Keratinocyte (primary cell): ENCODE measurements around the gene CLK4. TPM values are rescaled to one million over a fixed set of nuclear protein-coding genes. Genes with fewer than 3 reads are reported as not detected.

Experiments
- DNase-seq: peaks from one replicate; pipeline ENCODE4 v3.0.0-alpha.2; 2011; ENCODE audit warnings: low read depth, missing footprints, low spot score
- FAIRE-seq: peaks from 2 replicates; lab custom pipeline; 2011; peaks lifted over from hg19 to GRCh38; lab: Jason Lieb, UNC
- H2AFZ ChIP-seq: 2 replicates; pipeline ENCODE4 v1.6.0; 2012; ENCODE audit warnings: low read length, control low read depth, inconsistent platforms; ENCODE audit not compliant: control insufficient read depth
- H3K27ac ChIP-seq: 2 replicates; pipeline ENCODE4 v1.5.1; 2011; ENCODE audit warnings: low read length; ENCODE audit not compliant: control insufficient read depth, insufficient read depth
- H3K27me3 ChIP-seq: 3 replicates; pipeline ENCODE4 v1.6.0; 2011; ENCODE audit warnings: low read length; ENCODE audit not compliant: control insufficient read depth, insufficient read depth; ENCODE audit errors: extremely low read depth
- H3K36me3 ChIP-seq, 2 experiments: 2 replicates in 1 of 2; 3 replicates in 1 of 2; pipeline ENCODE4 v1.5.1; 2011; ENCODE audit warnings: low read length in 2 of 2, mild to moderate bottlenecking in 1 of 2; ENCODE audit not compliant: control insufficient read depth in 2 of 2, insufficient read depth in 2 of 2; ENCODE audit errors: extremely low read depth in 1 of 2
- H3K4me1 ChIP-seq: 3 replicates; pipeline ENCODE4 v1.5.1; 2011; ENCODE audit warnings: low read length; ENCODE audit not compliant: control insufficient read depth, insufficient read depth; ENCODE audit errors: extremely low read depth
- H3K4me2 ChIP-seq: 3 replicates; pipeline ENCODE4 v1.6.0; 2011; ENCODE audit warnings: low read depth, low read length; ENCODE audit not compliant: control insufficient read depth, insufficient read depth; ENCODE audit errors: extremely low read depth
- H3K4me3 ChIP-seq, 3 experiments: fragments of 200-600 bp in 1 of 3; sonication (generic) in 1 of 3; 2 replicates in 2 of 3; 3 replicates in 1 of 3; pipeline ENCODE4 v1.5.1; 2011 to 2016; ENCODE audit warnings: low read length in 3 of 3, mild to moderate bottlenecking in 3 of 3, control low read depth in 2 of 3, inconsistent platforms in 1 of 3, low read depth in 1 of 3, mixed read lengths in 1 of 3, mixed run types in 1 of 3, moderate library complexity in 1 of 3; ENCODE audit not compliant: control insufficient read depth in 2 of 3, insufficient read depth in 2 of 3; ENCODE audit errors: extremely low read depth in 1 of 3
- H3K79me2 ChIP-seq: 2 replicates; pipeline ENCODE4 v1.6.0; 2012; ENCODE audit warnings: low read length; ENCODE audit not compliant: control insufficient read depth, insufficient read depth
- H3K9ac ChIP-seq: 3 replicates; pipeline ENCODE4 v1.6.0; 2011; ENCODE audit warnings: low read length; ENCODE audit not compliant: control insufficient read depth, insufficient read depth; ENCODE audit errors: extremely low read depth
- H3K9me1 ChIP-seq: 3 replicates; pipeline ENCODE4 v1.6.0; 2011; ENCODE audit warnings: low read length; ENCODE audit not compliant: control insufficient read depth, insufficient read depth; ENCODE audit errors: extremely low read depth
- H3K9me3 ChIP-seq: 2 replicates; pipeline ENCODE4 v1.5.1; 2012; ENCODE audit warnings: low read depth, low read length; ENCODE audit not compliant: control insufficient read depth
- H4K20me1 ChIP-seq: 3 replicates; pipeline ENCODE4 v1.6.0; 2011; ENCODE audit warnings: low read length; ENCODE audit not compliant: control insufficient read depth, insufficient read depth; ENCODE audit errors: extremely low read depth
- CTCF ChIP-seq, 3 experiments: IDR thresholded peaks in 1 of 3; conservative IDR thresholded peaks in 1 of 3; optimal IDR thresholded peaks in 1 of 3; 2 replicates in 2 of 3; 3 replicates in 1 of 3; pipeline versions ENCODE3 to v1.5.1; 2011; ENCODE audit warnings: low read length in 3 of 3, mild to moderate bottlenecking in 3 of 3, moderate library complexity in 2 of 3, control low read depth in 1 of 3, inconsistent platforms in 1 of 3; ENCODE audit not compliant: insufficient read depth in 2 of 3; ENCODE audit errors: extremely low read depth in 1 of 3
- EZH2 ChIP-seq: IDR thresholded peaks from one replicate; pipeline ENCODE4 v1.6.1; 2012; ENCODE audit warnings: inconsistent platforms, mild to moderate bottlenecking, low read length, moderate library complexity
- dilution Hi-C: fragments of 300-500 bp; cut with MboI; formaldehyde crosslinking; loops from one replicate; pipeline ENCODE4 v1.7.0; 2020; ENCODE audit warnings: low sequenced_read_pairs; ENCODE audit not compliant: extremely low pct_ligation_motif_present
- polyA plus RNA-seq, 5 experiments: library from polyadenylated mRNA; depleted of rRNA in 3 of 5; stranded (reverse) in 3 of 5; stranded (forward) in 1 of 5; unstranded in 1 of 5; fragments of >200 nt; gene quantifications; 1 replicate in 1 of 5; 2 replicates in 3 of 5; 3 replicates in 1 of 5; pipeline versions ENCODE4 v1.2.1 to v1.2.3, GENCODE V29; 2011 to 2012; ENCODE audit warnings: missing spikeins in 2 of 5, low read depth in 1 of 5, low replicate concordance in 1 of 5

CLK4 gene
- polyA plus RNA-seq, 1 donor (not counting 4 experiments of a cell fraction or from before 2014, with no cell fraction given): 17.3 TPM

GRCh38 chr5:178582291-178582690, 44.6 kb downstream of the CLK4 start:
- Histone ChIP-seq H2AFZ (no peak overlapping the region), H3K9me3 (peaks cover 3% of the 10 kb centered on the region), H3K27me3 (peaks cover 5% of the 10 kb centered on the region), H3K4me1 (no peaks in the 10 kb centered on the region), H3K4me3 (no peak overlapping the region), H3K4me2 (no peak overlapping the region), H3K9me1 (no peaks in the 10 kb centered on the region), H3K27ac (no peak overlapping the region), H3K36me3 (no peaks in the 10 kb centered on the region), H4K20me1 (no peaks in the 10 kb centered on the region), H3K79me2 (no peaks in the 10 kb centered on the region), H3K9ac (no peak overlapping the region)
- dilution Hi-C loops: no loop called here
- no peak for TF ChIP-seq CTCF (optimal IDR thresholded peaks at IDR 0.05 in 1 of 3, IDR thresholded peaks at IDR 0.05 in 1 of 3, conservative IDR thresholded peaks at IDR 0.05 in 1 of 3; ENCODE audit: extremely low read depth in 1 of 3, insufficient read depth in 2 of 3, low read length in 3 of 3)
- TF ChIP-seq EZH2: no peak
- DNase-seq (no peak), FAIRE-seq (no peak)

GRCh38 chr5:178581621-178582020, 45.2 kb downstream of the CLK4 start:
- DNase-seq: no peak
- peaks cover 10% of the 10 kb centered on the region for H3K27me3 ChIP-seq

More at GRCh38 chr5:178581621-178582020, 45.2 kb downstream of the CLK4 start:
- dilution Hi-C loops: no loop called here
- Histone ChIP-seq H3K9ac (no peak overlapping the region), H3K27ac (no peak overlapping the region), H3K79me2 (no peaks in the 10 kb centered on the region), H3K9me3 (peaks cover 3% of the 10 kb centered on the region), H3K4me3 (no peak overlapping the region), H3K9me1 (no peaks in the 10 kb centered on the region), H4K20me1 (no peaks in the 10 kb centered on the region), H2AFZ (no peak overlapping the region), H3K36me3 (no peaks in the 10 kb centered on the region), H3K4me1 (no peaks in the 10 kb centered on the region), H3K4me2 (no peak overlapping the region)
- no peak for FAIRE-seq
- no peak for TF ChIP-seq EZH2
- no peak for TF ChIP-seq CTCF (optimal IDR thresholded peaks at IDR 0.05 in 1 of 3, IDR thresholded peaks at IDR 0.05 in 1 of 3, conservative IDR thresholded peaks at IDR 0.05 in 1 of 3; ENCODE audit: extremely low read depth in 1 of 3, insufficient read depth in 2 of 3, low read length in 3 of 3)
